ENCODE measurements around the gene RBBP9.

DNA sequence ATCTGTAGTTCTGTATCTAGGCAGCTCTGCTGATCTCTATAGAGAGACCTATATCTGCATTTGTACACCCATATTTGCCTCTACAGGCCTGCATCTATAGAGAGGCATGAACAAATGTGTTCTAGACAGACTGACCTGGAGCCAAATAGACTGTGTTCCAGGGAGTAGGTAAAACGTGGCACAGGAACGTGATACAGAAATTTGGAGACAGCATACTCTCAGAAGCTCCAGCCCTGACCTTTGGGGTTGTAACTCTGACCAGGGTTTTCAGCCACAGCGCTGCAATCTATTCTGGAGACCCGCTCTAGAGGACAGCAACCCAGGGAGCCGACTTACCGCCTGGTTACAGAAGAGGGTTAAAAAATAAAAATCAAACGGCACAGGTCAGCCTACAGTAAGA, 983 bp downstream of the RBBP9 start:
- no peak for TF ChIP-seq EZH2 (IDR thresholded peaks at IDR 0.05; ENCODE audit: insufficient read depth, poor library complexity, severe bottlenecking)
- no peak for TF ChIP-seq EZH2phosphoT487 (IDR thresholded peaks at IDR 0.05; ENCODE audit: insufficient read depth, low read depth)
